Adrenal gland (tissue), 12 donors: ENCODE data around the gene NAPSA. TPM values are rescaled to one million over a fixed set of nuclear protein-coding genes. Genes with fewer than 3 reads are reported as not detected.
A peak's percentile ranks its signal among the peaks of the same experiment; 100 is the strongest.

ENCODE experiments used
- DNase-seq, 7 donors: peaks; one replicate each; pipeline ENCODE4 v3.0.0-alpha.2; 2019 to 2020
- H3K27ac ChIP-seq, 5 donors: fragments of 200-600 bp; sonication (generic) in 4 of 5; 1 replicate in 3 of 5; 2 replicates in 2 of 5; pipeline versions ENCODE4 v1.5.1 to v1.8.0; 2016 to 2020; ENCODE audit warnings: mild to moderate bottlenecking in 1 of 5
- H3K27me3 ChIP-seq: fragments of 200-600 bp; 2 replicates; pipeline ENCODE4 v1.8.0; 2021
- H3K36me3 ChIP-seq, 2 donors: fragments of 200-600 bp; replicated peaks in 1 of 2; 1 replicate in 1 of 2; 2 replicates in 1 of 2; pipeline versions ENCODE4 v1.5.1 to v1.8.0; 2018 to 2022
- H3K4me1 ChIP-seq, 2 donors: fragments of 200-600 bp; replicated peaks in 1 of 2; 1 replicate in 1 of 2; 2 replicates in 1 of 2; pipeline versions ENCODE4 v1.5.1 to v1.8.0; 2018 to 2021
- H3K4me3 ChIP-seq, 4 donors: fragments of 200-600 bp; sonication (generic) in 3 of 4; one replicate each; pipeline ENCODE4 v1.5.1; 2016 to 2018
- H3K9me3 ChIP-seq, 3 donors: fragments of 200-600 bp; sonication (generic) in 1 of 3; replicated peaks in 1 of 3; 1 replicate in 2 of 3; 2 replicates in 1 of 3; pipeline versions ENCODE4 v1.5.1 to v1.8.0; 2016 to 2021
- POLR2A ChIP-seq, 2 donors: fragments of 450-650 bp; IDR thresholded peaks; one replicate each; pipeline ENCODE4 v1.6.1; 2017; ENCODE audit warnings: antibody characterized with exemption in 2 of 2, mild to moderate bottlenecking in 2 of 2, moderate library complexity in 1 of 2
- WGBS, 4 donors: extraction: QIAGEN DNeasy Blood & Tissue Kit in 2 of 4; methylation state at CpG; one replicate each; pipeline versions ENCODE4 v1.1.5 to v1.1.7; 2013 to 2017; 5-methylcytosine and 5-hydroxymethylcytosine counted together
- intact Hi-C, 2 donors: fragments of 100-400 bp; cut with DNase I; formaldehyde crosslinking; loops; one replicate each; pipeline versions ENCODE4 v1.14.1 to v1.15.0; 2022 to 2023
- polyA plus RNA-seq, 3 donors: library from polyadenylated mRNA; stranded (reverse); fragments of 200-250 nt in 2 of 3; fragments of 350-450 nt in 1 of 3; fragmentation: Illumina TruSeq in 1 of 3; extraction: RNeasy Lipid Tissue Mini Kit (QIAGEN cat#74804) in 1 of 3; gene quantifications; one replicate each; pipeline ENCODE4 v1.2.3, GENCODE V29; 2013 to 2014
- total RNA-seq, 9 donors: library from RNA; depleted of rRNA in 4 of 9; stranded (reverse); fragments of >200 nt in 4 of 9; fragments of 120-200 nt in 1 of 9; fragmentation: NEBNext Ultra II Directional in 1 of 9; extraction: Animal tissue kit (Norgen Biotek cat#: 25700) in 1 of 9; gene quantifications; one replicate each; pipeline versions ENCODE4 v1.1.0 to v1.2.4, GENCODE V29; 2013 to 2023
- TF ChIP-seq, protein P1 (sequence below), 6 experiments: fragments of 450-650 bp in 4 of 6; fragments of 200-600 bp in 2 of 6; sonication (generic) in 1 of 6; IDR thresholded peaks; 1 replicate in 5 of 6; 2 replicates in 1 of 6; pipeline versions ENCODE4 v1.5.1 to v1.8.0; 2016 to 2021; ENCODE audit warnings: antibody characterized with exemption in 6 of 6, mild to moderate bottlenecking in 2 of 6, moderate library complexity in 1 of 6
- donor health status: healthy with polysubstance abuse.
- donor health status: Bipolar disorder and iron deficiency.
- donor health status: DM: yes; HTN: yes; CAD: no.
- donor health status: DM: no; HTN: no; CAD: no.
- donor health status: DM: no; HTN: no; CAD: no.
- donor health status: DM: yes; HTN: yes; CAD: no.

The NAPSA gene
- total and polyA plus RNA-seq, 12 donors = 0.14 to 4.5 (median 0.67) TPM; not detected in 3

GRCh38 chr19:50325310-50326100, 39.9 kb downstream of the NAPSA start:
- intact Hi-C loops = no loop called here
- Histone ChIP-seq H3K36me3 (no peaks in the 10 kb centered on the region), H3K9me3 (no peaks in the 10 kb centered on the region), H3K4me3 (no peak overlapping the region), H3K4me1 (peaks cover 6 to 8% of the 10 kb centered on the region in 2 donors), H3K27ac (no peak overlapping the region), H3K27me3 (peaks cover 6% of the 10 kb centered on the region)
- DNase-seq = peak; percentile 50 to 80 (median 68)
- TF ChIP-seq, protein P1, sequence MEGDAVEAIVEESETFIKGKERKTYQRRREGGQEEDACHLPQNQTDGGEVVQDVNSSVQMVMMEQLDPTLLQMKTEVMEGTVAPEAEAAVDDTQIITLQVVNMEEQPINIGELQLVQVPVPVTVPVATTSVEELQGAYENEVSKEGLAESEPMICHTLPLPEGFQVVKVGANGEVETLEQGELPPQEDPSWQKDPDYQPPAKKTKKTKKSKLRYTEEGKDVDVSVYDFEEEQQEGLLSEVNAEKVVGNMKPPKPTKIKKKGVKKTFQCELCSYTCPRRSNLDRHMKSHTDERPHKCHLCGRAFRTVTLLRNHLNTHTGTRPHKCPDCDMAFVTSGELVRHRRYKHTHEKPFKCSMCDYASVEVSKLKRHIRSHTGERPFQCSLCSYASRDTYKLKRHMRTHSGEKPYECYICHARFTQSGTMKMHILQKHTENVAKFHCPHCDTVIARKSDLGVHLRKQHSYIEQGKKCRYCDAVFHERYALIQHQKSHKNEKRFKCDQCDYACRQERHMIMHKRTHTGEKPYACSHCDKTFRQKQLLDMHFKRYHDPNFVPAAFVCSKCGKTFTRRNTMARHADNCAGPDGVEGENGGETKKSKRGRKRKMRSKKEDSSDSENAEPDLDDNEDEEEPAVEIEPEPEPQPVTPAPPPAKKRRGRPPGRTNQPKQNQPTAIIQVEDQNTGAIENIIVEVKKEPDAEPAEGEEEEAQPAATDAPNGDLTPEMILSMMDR (IDR thresholded peaks at IDR 0.05) = peak in 1 of 6 experiments; percentile 4
- TF ChIP-seq POLR2A (IDR thresholded peaks at IDR 0.05) = no peak
- whole genome bisulfite sequencing, 4 donors = 1 to 3% (median 2%) methylated on average over 19 to 48 of the region's 48 CpGs

- Histone ChIP-seq H3K36me3 (no peaks in the 10 kb centered on the region), H3K27me3 (peaks cover 6% of the 10 kb centered on the region), H3K9me3 (no peaks in the 10 kb centered on the region), H3K27ac (no peak overlapping the region), H3K4me3 (no peak overlapping the region), H3K4me1 (peaks cover 6 to 8% of the 10 kb centered on the region in 2 donors)
- DNase-seq = no peak
- 76 to 80% (median 78%) methylated on average over 11 of the region's 11 CpGs for WGBS, 4 donors
- intact Hi-C loops = no loop called here
- no peak for TF ChIP-seq POLR2A (IDR thresholded peaks at IDR 0.05)
- TF ChIP-seq, protein P1 (IDR thresholded peaks at IDR 0.05) = no peak
Measured at GRCh38 chr19:50324331-50324730, 41.1 kb downstream of the NAPSA start.

GRCh38 chr19:50323782-50324133, 41.7 kb downstream of the NAPSA start:
- no peak for DNase-seq
- TF ChIP-seq, protein P1 (IDR thresholded peaks at IDR 0.05) = no peak
- Histone ChIP-seq H3K36me3 (no peaks in the 10 kb centered on the region), H3K4me1 (peaks cover 6 to 8% of the 10 kb centered on the region in 2 donors), H3K9me3 (no peaks in the 10 kb centered on the region), H3K27ac (no peak overlapping the region), H3K27me3 (peaks cover 6% of the 10 kb centered on the region), H3K4me3 (no peak overlapping the region)
- intact Hi-C loops = no loop called here
- 86 to 92% (median 89%) methylated on average over 5 to 12 of the region's 12 CpGs for WGBS, 4 donors

GRCh38 chr19:50322931-50323781, 42.3 kb downstream of the NAPSA start:
- TF ChIP-seq, protein P1 (IDR thresholded peaks at IDR 0.05) = no peak
- no peak for TF ChIP-seq POLR2A (IDR thresholded peaks at IDR 0.05)
- Histone ChIP-seq H3K36me3 (no peaks in the 10 kb centered on the region), H3K27me3 (peaks cover 6% of the 10 kb centered on the region), H3K4me3 (no peak overlapping the region), H3K4me1 (peaks cover 6 to 8% of the 10 kb centered on the region in 2 donors), H3K27ac (no peak overlapping the region), H3K9me3 (no peaks in the 10 kb centered on the region)
- intact Hi-C loops = no loop called here
- no peak for DNase-seq
- WGBS, 4 donors = 91 to 93% (median 93%) methylated on average over 25 to 55 of the region's 55 CpGs
